NB4 (cell line): Measurements from ENCODE around the gene DAPK3.

Source experiments
- CTCF ChIP-seq: IDR thresholded peaks from one replicate; pipeline ENCODE4 v1.5.1; 2012; ENCODE audit warnings: low read depth, low read length
- MAX ChIP-seq: IDR thresholded peaks from 2 replicates; pipeline ENCODE4 v1.6.1; 2011; ENCODE audit warnings: low read depth, low read length
- MYC ChIP-seq: IDR thresholded peaks from 2 replicates; pipeline ENCODE4 v1.6.1; 2011; ENCODE audit warnings: low read depth, low read length
- POLR2A ChIP-seq: IDR thresholded peaks from 2 replicates; pipeline ENCODE4 v1.6.1; 2011; ENCODE audit warnings: mild to moderate bottlenecking; ENCODE audit not compliant: insufficient read length; ENCODE audit errors: extremely low read depth

GRCh38 chr19:3975144-3975543, 4.2 kb upstream of the DAPK3 start:
- TF ChIP-seq CTCF = no peak
- no peak for TF ChIP-seq POLR2A
- no peak for TF ChIP-seq MYC
- TF ChIP-seq MAX = no peak
